SK-N-MC (cell line): ENCODE data around the gene ADARB2.

Experiments used
- EZH2 ChIP-seq: fragments of 200-600 bp; sonication (generic); IDR thresholded peaks from one replicate; pipeline ENCODE4 v1.6.1; 2017; ENCODE audit warnings: antibody characterized with exemption
- POLR2AphosphoS5 ChIP-seq: IDR thresholded peaks from 2 replicates; pipeline ENCODE4 v1.6.1; 2012; ENCODE audit warnings: mild to moderate bottlenecking, low read depth, low read length, borderline replicate concordance

- TF ChIP-seq EZH2 (no peak), POLR2AphosphoS5 (no peak)
These were observed 324.1 kb downstream of the ADARB2 start for GRCh38 chr10:1413256-1413655.
